ENCODE measurements around the gene TAS2R41. TPM values are rescaled to one million over a fixed set of nuclear protein-coding genes. Genes with fewer than 3 reads are reported as not detected.

The TAS2R41 gene
- total RNA-seq, 1 donor from 2014 or later, result not detected

DNA sequence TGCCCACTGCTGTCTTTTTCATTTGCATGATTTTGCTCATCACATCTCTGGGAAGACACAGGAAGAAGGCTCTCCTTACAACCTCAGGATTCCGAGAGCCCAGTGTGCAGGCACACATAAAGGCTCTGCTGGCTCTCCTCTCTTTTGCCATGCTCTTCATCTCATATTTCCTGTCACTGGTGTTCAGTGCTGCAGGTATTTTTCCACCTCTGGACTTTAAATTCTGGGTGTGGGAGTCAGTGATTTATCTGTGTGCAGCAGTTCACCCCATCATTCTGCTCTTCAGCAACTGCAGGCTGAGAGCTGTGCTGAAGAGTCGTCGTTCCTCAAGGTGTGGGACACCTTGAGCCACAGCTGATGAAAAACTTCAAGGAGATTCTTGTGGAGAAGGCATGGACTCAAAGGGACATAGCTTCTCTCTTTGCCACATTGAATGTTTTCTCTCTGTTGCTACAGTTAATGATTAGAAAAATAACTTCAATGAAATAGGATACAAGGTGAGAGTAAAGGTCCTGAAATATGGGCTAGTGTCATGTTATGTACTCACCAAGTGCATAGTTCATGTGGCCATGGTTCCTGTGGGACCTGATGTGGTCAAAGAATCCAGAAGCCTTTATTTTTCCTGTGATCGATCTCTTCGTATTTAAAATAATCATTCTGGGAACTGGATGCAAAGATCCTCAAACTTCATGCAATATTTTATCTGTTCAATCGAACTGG, 33.5 kb upstream of the TAS2R41 start:
- Mint-ChIP-seq H3K4me3 (no peak overlapping the region), H3K27ac (no peak overlapping the region), H3K36me3 (no peaks in the 10 kb centered on the region), H3K4me1 (ENCODE audit: unreplicated experiment) (no peaks in the 10 kb centered on the region), H3K27me3 (peaks cover 11% of the 10 kb centered on the region), H3K9me3 (no peaks in the 10 kb centered on the region)
- no peak for TF ChIP-seq CTCF (conservative IDR thresholded peaks at IDR 0.05)
- no peak for DNase-seq (ENCODE audit: extremely low spot score, unreplicated experiment)

GRCh38 chr7:143444785-143445184, 32.9 kb upstream of the TAS2R41 start:
- Mint-ChIP-seq H3K27ac (no peak overlapping the region), H3K27me3 (peaks cover 11% of the 10 kb centered on the region), H3K4me1 (ENCODE audit: unreplicated experiment) (no peaks in the 10 kb centered on the region), H3K9me3 (no peaks in the 10 kb centered on the region), H3K36me3 (no peaks in the 10 kb centered on the region), H3K4me3 (no peak overlapping the region)
- DNase-seq (ENCODE audit: extremely low spot score, unreplicated experiment), result no peak
- no peak for TF ChIP-seq CTCF (conservative IDR thresholded peaks at IDR 0.05)

DNA sequence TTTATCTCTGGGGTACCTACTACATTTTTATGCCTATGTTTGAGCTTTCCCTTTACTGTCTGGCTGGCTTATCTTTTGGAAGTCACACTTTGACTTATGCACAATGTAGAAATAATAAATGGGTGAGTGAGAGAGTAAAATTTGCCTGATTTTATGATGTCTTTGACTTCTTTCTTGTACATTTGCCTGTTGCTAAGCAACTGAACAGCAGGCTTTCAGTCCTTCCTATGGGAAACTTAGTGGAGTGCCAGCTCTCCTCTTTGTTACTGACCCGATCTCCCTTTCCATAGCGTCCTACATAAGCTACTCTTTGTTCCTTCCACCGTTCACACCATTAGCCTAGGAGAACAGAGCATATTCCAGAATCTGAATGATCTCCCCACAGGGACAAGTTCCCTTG, 30.2 kb upstream of the TAS2R41 start:
- Mint-ChIP-seq H3K4me3 (no peak overlapping the region), H3K36me3 (no peaks in the 10 kb centered on the region), H3K27me3 (no peaks in the 10 kb centered on the region), H3K4me1 (ENCODE audit: unreplicated experiment) (no peaks in the 10 kb centered on the region), H3K9me3 (no peaks in the 10 kb centered on the region), H3K27ac (no peak overlapping the region)
- no peak for TF ChIP-seq CTCF (conservative IDR thresholded peaks at IDR 0.05)
- DNase-seq (ENCODE audit: extremely low spot score, unreplicated experiment), result no peak

GRCh38 chr7:143448429-143448828, 29.2 kb upstream of the TAS2R41 start:
- no peak overlapping the region for H3K4me3 Mint-ChIP-seq
- H3K4me1 Mint-ChIP-seq (ENCODE audit: unreplicated experiment), result no peaks in the 10 kb centered on the region
- H3K9me3 Mint-ChIP-seq, result no peaks in the 10 kb centered on the region
- DNase-seq (ENCODE audit: extremely low spot score, unreplicated experiment), result no peak
- no peak for TF ChIP-seq CTCF (conservative IDR thresholded peaks at IDR 0.05)
- no peaks in the 10 kb centered on the region for H3K36me3 Mint-ChIP-seq
- H3K27me3 Mint-ChIP-seq, result no peaks in the 10 kb centered on the region
- H3K27ac Mint-ChIP-seq, result no peak overlapping the region

DNA sequence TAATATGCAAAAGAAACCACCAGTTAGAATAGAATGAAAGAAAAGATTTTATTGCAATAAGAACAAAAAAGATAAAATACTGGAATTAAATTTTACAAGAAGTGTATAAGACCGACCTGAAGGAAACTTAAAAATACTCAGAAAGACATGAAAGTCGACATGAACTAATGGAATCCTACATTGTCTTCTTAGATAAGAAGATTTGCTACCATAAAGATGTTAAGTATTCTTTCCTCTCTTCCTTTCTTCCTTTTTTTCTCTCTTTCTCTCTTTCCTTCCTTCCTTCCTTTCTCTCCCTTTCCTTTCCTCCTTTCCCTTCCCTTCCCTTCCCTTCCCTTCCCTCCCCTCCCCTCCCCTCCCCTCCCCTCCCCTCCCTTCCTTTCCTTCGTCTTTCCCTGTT, 27.9 kb upstream of the TAS2R41 start:
- Mint-ChIP-seq H3K4me3 (no peak overlapping the region), H3K27me3 (no peaks in the 10 kb centered on the region), H3K36me3 (no peaks in the 10 kb centered on the region), H3K4me1 (ENCODE audit: unreplicated experiment) (no peaks in the 10 kb centered on the region), H3K9me3 (no peaks in the 10 kb centered on the region), H3K27ac (no peak overlapping the region)
- no peak for TF ChIP-seq CTCF (conservative IDR thresholded peaks at IDR 0.05)
- DNase-seq (ENCODE audit: extremely low spot score, unreplicated experiment), result no peak
